Sigmoid colon (tissue), 3 donors: Measurements from ENCODE around the gene PLBD2.

Source experiments
- CTCF ChIP-seq, 4 experiments: fragments of 450-650 bp in 3 of 4; fragments of 200-600 bp in 1 of 4; IDR thresholded peaks; one replicate each; pipeline ENCODE4 v1.5.1; 2016 to 2019; ENCODE audit warnings: antibody characterized with exemption in 4 of 4, mild to moderate bottlenecking in 3 of 4, moderate library complexity in 2 of 4
- POLR2A ChIP-seq, 2 donors: fragments of 450-650 bp; IDR thresholded peaks; one replicate each; pipeline ENCODE4 v1.6.1; 2016; ENCODE audit warnings: antibody characterized with exemption in 2 of 2, mild to moderate bottlenecking in 2 of 2, moderate library complexity in 2 of 2

- TF ChIP-seq CTCF (IDR thresholded peaks at IDR 0.05) (no peak), POLR2A (IDR thresholded peaks at IDR 0.05) (no peak)
These were observed 29.2 kb upstream of the PLBD2 start for GRCh38 chr12:113329022-113329790.
